Prostate gland (tissue), 2 donors: ENCODE measurements around the gene COL4A3.

Source experiments
- CTCF ChIP-seq, 4 experiments: fragments of 200-600 bp in 2 of 4; fragments of 450-650 bp in 2 of 4; sonication (generic) in 2 of 4; IDR thresholded peaks; 1 replicate in 3 of 4; 2 replicates in 1 of 4; pipeline ENCODE4 v1.5.1; 2016 to 2019; ENCODE audit warnings: antibody characterized with exemption in 4 of 4, mild to moderate bottlenecking in 2 of 4, moderate library complexity in 2 of 4
- POLR2AphosphoS5 ChIP-seq: sonication (generic); formaldehyde crosslinking; IDR thresholded peaks from one replicate; pipeline ENCODE4 v1.6.1; 2017; ENCODE audit warnings: antibody characterized with exemption

GRCh38 chr2:227320305-227321094 lies 156.1 kb downstream of the COL4A3 start:
- TF ChIP-seq CTCF (IDR thresholded peaks at IDR 0.05) (no peak), POLR2AphosphoS5 (no peak)
